ENCODE measurements around the gene WDFY4.

DNA sequence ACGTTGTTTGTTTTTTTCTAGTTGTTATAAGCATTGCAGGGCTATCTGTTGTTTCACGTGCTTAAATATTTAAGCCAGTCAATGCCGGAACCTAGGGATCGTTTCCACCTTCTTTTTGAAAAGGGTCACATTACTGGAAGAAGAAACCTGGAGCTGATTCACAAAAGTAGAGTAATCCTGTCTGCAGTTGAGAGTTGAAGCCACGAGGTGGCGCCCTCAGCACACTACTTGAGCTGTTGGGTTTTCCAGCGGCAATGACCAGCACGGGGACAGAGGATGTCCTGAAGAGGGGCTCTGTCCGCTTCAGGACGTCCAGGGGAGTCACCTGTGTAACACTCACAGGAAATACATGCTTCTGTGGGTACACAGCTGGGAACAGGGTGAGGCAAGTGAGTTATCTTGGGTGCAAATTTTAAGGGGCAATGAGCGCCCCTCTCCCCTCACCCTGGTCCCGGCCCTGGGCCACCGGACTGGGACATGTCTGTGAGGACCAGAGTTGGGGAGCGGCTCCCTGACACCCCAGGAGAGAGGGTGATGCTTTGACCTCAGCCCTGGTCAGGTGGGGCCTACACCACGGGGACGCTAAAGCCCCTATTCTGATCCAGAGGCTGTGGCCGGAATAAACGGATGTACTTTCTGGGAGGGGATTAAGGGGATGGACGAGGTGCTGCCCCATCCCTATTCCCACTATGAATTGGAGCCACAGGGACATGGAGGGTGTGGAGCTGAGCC is 26.3 kb upstream of the WDFY4 start:
- TF ChIP-seq, protein P1, sequence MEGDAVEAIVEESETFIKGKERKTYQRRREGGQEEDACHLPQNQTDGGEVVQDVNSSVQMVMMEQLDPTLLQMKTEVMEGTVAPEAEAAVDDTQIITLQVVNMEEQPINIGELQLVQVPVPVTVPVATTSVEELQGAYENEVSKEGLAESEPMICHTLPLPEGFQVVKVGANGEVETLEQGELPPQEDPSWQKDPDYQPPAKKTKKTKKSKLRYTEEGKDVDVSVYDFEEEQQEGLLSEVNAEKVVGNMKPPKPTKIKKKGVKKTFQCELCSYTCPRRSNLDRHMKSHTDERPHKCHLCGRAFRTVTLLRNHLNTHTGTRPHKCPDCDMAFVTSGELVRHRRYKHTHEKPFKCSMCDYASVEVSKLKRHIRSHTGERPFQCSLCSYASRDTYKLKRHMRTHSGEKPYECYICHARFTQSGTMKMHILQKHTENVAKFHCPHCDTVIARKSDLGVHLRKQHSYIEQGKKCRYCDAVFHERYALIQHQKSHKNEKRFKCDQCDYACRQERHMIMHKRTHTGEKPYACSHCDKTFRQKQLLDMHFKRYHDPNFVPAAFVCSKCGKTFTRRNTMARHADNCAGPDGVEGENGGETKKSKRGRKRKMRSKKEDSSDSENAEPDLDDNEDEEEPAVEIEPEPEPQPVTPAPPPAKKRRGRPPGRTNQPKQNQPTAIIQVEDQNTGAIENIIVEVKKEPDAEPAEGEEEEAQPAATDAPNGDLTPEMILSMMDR (conservative IDR thresholded peaks at IDR 0.05 in 1 of 2, IDR thresholded peaks at IDR 0.05 in 1 of 2; ENCODE audit: extremely low read depth in 1 of 2, insufficient read depth in 1 of 2, low read depth in 1 of 2, low read length in 2 of 2): peak; percentile 84 to 94
- TF ChIP-seq EZH2 (IDR thresholded peaks at IDR 0.05; ENCODE audit: borderline replicate concordance, low read length): no peak

All from mammary epithelial cell (primary cell).